Measurements from ENCODE around the gene ARRB2. TPM values are rescaled to one million over a fixed set of nuclear protein-coding genes. Genes with fewer than 3 reads are reported as not detected.
A peak's percentile ranks its signal among the peaks of the same experiment; 100 is the strongest.

The ARRB2 gene
- total and polyA plus RNA-seq, 2 of the 8 experiments (the other 6 are each of a cell fraction or from before 2014, with no cell fraction given): 72.4 to 101 TPM

DNA sequence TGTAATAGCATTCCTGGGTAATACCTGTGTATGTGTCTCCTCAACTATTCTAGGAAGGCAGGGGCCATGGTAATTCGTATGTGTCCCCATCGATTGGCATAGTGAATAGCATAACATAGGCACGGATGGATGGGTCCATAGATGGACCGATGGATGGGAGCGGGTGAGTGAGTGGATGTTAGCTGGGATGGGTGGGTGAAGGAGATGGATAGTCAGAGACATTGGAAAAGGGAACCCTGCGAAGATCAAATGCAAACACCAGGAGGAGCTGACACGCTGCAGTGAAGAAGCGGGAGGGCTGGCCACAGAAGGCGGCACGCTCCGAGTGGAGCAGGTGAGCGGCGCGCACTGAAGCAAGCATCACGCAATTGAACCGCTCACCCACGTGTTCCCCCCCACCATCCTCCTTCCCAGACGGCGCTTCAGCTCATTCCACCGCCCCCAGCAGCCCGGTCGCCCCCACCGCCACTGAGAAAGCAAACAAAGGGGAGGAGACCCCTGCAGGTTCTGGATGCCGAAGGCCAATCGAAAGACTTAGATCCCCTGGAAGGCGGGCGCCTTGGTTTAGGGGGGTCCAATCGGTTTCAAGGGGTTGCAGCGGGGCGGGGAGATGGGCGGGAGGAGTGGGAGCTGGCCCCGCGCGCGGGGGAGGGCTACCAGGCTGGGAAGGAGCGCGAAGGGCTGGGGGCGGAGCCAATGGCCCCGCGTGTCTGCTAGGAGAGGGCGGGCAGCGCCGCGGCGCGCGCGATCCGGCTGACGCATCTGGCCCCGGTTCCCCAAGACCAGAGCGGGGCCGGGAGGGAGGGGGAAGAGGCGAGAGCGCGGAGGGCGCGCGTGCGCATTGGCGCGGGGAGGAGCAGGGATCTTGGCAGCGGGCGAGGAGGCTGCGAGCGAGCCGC is at the start of gene ARRB2 (continued):
- no peak for TF ChIP-seq HDAC6 (IDR thresholded peaks at IDR 0.05; ENCODE audit: low read depth, low read length)
- TF ChIP-seq PHF8 (conservative IDR thresholded peaks at IDR 0.05; ENCODE audit: low read depth, low read length): peak; percentile 58; the same call in 1 of the 2 replicates
- TF ChIP-seq TAF7 (optimal IDR thresholded peaks at IDR 0.05; ENCODE audit: borderline replicate concordance, low read depth, low read length): no peak
- peak; percentile 77 for TF ChIP-seq BACH1 (IDR thresholded peaks at IDR 0.05; ENCODE audit: low read length)
- TF ChIP-seq CBX8 (IDR thresholded peaks at IDR 0.05; ENCODE audit: borderline replicate concordance, low read depth, low read length): no peak
- no peak for TF ChIP-seq SRF (IDR thresholded peaks at IDR 0.05; ENCODE audit: low read depth, low read length)
- peak; percentile 69 for TF ChIP-seq NRF1 (IDR thresholded peaks at IDR 0.05; ENCODE audit: low read depth, low read length)
- TF ChIP-seq SUZ12 (IDR thresholded peaks at IDR 0.05; ENCODE audit: low read length): no peak
- TF ChIP-seq EGR1 (IDR thresholded peaks at IDR 0.05; ENCODE audit: borderline replicate concordance, low read depth, low read length): 0 out of 2 replicates have a peak, but pooled peaks have one; percentile 1
- TF ChIP-seq SAP30 (IDR thresholded peaks at IDR 0.05; ENCODE audit: insufficient read depth, insufficient replicate concordance, low read length): no peak
- peak; percentile 30; the same call in 1 of the 2 replicates for TF ChIP-seq TAF1 (IDR thresholded peaks at IDR 0.05; ENCODE audit: low read depth, low read length)
- TF ChIP-seq HDAC2 (IDR thresholded peaks at IDR 0.05; ENCODE audit: borderline replicate concordance in 1 of 2, low read depth in 2 of 2, low read length in 2 of 2): no peak
- TF ChIP-seq JUND (IDR thresholded peaks at IDR 0.05; ENCODE audit: low read length): no peak

Data from H1 (cell line).